Measurements from ENCODE around the gene IFITM1.

GRCh38 chr11:272931-273198 lies 41.0 kb upstream of the IFITM1 start:
- TF ChIP-seq, protein P1, sequence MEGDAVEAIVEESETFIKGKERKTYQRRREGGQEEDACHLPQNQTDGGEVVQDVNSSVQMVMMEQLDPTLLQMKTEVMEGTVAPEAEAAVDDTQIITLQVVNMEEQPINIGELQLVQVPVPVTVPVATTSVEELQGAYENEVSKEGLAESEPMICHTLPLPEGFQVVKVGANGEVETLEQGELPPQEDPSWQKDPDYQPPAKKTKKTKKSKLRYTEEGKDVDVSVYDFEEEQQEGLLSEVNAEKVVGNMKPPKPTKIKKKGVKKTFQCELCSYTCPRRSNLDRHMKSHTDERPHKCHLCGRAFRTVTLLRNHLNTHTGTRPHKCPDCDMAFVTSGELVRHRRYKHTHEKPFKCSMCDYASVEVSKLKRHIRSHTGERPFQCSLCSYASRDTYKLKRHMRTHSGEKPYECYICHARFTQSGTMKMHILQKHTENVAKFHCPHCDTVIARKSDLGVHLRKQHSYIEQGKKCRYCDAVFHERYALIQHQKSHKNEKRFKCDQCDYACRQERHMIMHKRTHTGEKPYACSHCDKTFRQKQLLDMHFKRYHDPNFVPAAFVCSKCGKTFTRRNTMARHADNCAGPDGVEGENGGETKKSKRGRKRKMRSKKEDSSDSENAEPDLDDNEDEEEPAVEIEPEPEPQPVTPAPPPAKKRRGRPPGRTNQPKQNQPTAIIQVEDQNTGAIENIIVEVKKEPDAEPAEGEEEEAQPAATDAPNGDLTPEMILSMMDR (conservative IDR thresholded peaks at IDR 0.05; ENCODE audit: low read length), result no peak
- no peak for TF ChIP-seq EZH2phosphoT487 (IDR thresholded peaks at IDR 0.05; ENCODE audit: borderline replicate concordance, low read depth, low read length)

Data from OCI-LY7 (cell line).